ENCODE results near the gene TSC22D4. TPM values are rescaled to one million over a fixed set of nuclear protein-coding genes. Genes with fewer than 3 reads are reported as not detected.

TSC22D4 gene
- total RNA-seq, 4 donors from 2014 or later = 28.9 to 51.2 (median 40.6) TPM

DNA sequence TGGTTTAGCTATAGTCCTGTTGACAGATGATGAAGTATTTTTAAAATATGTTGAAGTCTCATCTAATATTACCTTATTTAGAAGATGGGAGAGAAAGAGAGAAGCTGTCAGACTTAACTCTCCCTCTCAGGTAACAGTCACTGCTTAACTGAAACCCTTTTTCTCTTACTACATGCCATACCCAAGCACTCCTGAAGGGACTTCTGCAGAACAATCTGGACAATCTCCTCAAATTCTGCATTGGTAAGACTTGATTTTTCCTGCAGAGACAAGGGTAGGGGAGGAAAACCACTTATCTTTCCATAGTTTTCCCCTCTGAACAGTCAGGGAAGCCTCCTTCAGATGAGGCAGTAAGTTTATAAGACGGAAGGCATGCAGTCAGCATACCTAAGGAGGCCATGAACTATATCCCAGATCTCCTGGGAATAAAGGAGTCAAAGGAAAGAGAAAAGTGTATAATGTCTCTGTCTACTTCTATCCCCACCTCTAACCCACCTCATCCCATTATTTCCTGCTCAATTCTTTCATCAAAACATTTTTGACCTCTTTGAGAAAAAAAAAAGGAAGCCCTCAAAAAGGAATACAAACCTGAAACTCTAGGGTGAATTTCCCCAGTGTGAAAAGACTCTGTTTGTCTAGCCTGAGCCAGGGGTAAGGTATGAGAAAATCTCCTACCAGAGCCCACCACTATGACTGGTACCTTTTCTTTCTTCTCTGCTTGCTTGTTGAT, 59.9 kb downstream of the TSC22D4 start:
- H3K27ac ChIP-seq = no peak overlapping the region
- TF ChIP-seq, protein P1, sequence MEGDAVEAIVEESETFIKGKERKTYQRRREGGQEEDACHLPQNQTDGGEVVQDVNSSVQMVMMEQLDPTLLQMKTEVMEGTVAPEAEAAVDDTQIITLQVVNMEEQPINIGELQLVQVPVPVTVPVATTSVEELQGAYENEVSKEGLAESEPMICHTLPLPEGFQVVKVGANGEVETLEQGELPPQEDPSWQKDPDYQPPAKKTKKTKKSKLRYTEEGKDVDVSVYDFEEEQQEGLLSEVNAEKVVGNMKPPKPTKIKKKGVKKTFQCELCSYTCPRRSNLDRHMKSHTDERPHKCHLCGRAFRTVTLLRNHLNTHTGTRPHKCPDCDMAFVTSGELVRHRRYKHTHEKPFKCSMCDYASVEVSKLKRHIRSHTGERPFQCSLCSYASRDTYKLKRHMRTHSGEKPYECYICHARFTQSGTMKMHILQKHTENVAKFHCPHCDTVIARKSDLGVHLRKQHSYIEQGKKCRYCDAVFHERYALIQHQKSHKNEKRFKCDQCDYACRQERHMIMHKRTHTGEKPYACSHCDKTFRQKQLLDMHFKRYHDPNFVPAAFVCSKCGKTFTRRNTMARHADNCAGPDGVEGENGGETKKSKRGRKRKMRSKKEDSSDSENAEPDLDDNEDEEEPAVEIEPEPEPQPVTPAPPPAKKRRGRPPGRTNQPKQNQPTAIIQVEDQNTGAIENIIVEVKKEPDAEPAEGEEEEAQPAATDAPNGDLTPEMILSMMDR (IDR thresholded peaks at IDR 0.05) = no peak
- TF ChIP-seq POLR2A (IDR thresholded peaks at IDR 0.05) = no peak
- no peak for DNase-seq

More for the DNA sequence above, 59.9 kb downstream of the TSC22D4 start:
- Histone ChIP-seq H3K4me3 (no peak overlapping the region), H3K27me3 (no peaks in the 10 kb centered on the region), H3K9me3 (no peaks in the 10 kb centered on the region), H3K4me1 (no peaks in the 10 kb centered on the region), H3K36me3 (no peaks in the 10 kb centered on the region)

Other genes with a start within 250 kb of the TSC22D4 start
- gene SPDYE3, start 171.5 kb downstream of the TSC22D4 start, total RNA-seq = not detected
- gene PILRB, start 121.1 kb downstream of the TSC22D4 start, total RNA-seq = 100 to 1,000 TPM in 3 of 4 donors, 10 to 100 TPM in 1; 73.6 to 179 (median 150) TPM
- gene PILRA, start 105.7 kb downstream of the TSC22D4 start, total RNA-seq = 1 to 10 TPM; 5.8 to 9.5 (median 5.9) TPM
- gene ZCWPW1, start 50.5 kb downstream of the TSC22D4 start, total RNA-seq = 10 to 100 TPM in 1 of 4 donors, 1 to 10 TPM in 3; 1.8 to 19.8 (median 3.6) TPM
- gene MEPCE, start 49.4 kb downstream of the TSC22D4 start, total RNA-seq = 10 to 100 TPM; 17.3 to 46.3 (median 32.2) TPM
- gene PPP1R35, start 42.7 kb downstream of the TSC22D4 start, total RNA-seq = 10 to 100 TPM; 44.8 to 67.7 (median 49.0) TPM
- not detected for gene SPACDR, start 15.0 kb downstream of the TSC22D4 start, total RNA-seq
- gene NYAP1, start 4.7 kb upstream of the TSC22D4 start, total RNA-seq = 1 to 10 TPM in 1 of 4 donors, under 1 TPM in 2, not detected in 1; 0.38 to 2.5 (median 0.40) TPM
- 10 to 100 TPM; 38.4 to 63.6 (median 49.9) TPM for gene AGFG2, start 60.0 kb upstream of the TSC22D4 start, total RNA-seq
- 10 to 100 TPM in 3 of 4 donors, 1 to 10 TPM in 1; 2.5 to 18.2 (median 13.4) TPM for gene SAP25, start 94.7 kb upstream of the TSC22D4 start, total RNA-seq
- 100 to 1,000 TPM in 3 of 4 donors, 10 to 100 TPM in 1; 76.7 to 232 (median 156) TPM for gene LRCH4, start 106.9 kb upstream of the TSC22D4 start, total RNA-seq
- 1 to 10 TPM in 2 of 4 donors, not detected in 2; 1.1 to 2.8 TPM for gene FBXO24, start 107.1 kb upstream of the TSC22D4 start, total RNA-seq
- 10 to 100 TPM in 2 of 4 donors, 1 to 10 TPM in 2; 1.8 to 53.6 (median 9.8) TPM for gene PCOLCE, start 123.1 kb upstream of the TSC22D4 start, total RNA-seq
- gene MOSPD3, start 133.3 kb upstream of the TSC22D4 start, total RNA-seq = 10 to 100 TPM in 1 of 4 donors, 1 to 10 TPM in 3; 5.0 to 14.2 (median 7.3) TPM
- 1 to 10 TPM in 2 of 4 donors, not detected in 2; 1.6 to 2.5 TPM for gene TFR2, start 162.3 kb upstream of the TSC22D4 start, total RNA-seq
- gene ACTL6B, start 177.2 kb upstream of the TSC22D4 start, total RNA-seq = not detected
- gene GNB2, start 194.5 kb upstream of the TSC22D4 start, total RNA-seq = 100 to 1,000 TPM; 123 to 236 (median 172) TPM
- gene GIGYF1, start 215.0 kb upstream of the TSC22D4 start, total RNA-seq = 100 to 1,000 TPM in 1 of 4 donors, 10 to 100 TPM in 3; 41.3 to 126 (median 72.9) TPM
- gene POP7, start 226.9 kb upstream of the TSC22D4 start, total RNA-seq = 10 to 100 TPM; 23.9 to 38.1 (median 29.7) TPM
- not detected for gene EPO, start 241.3 kb upstream of the TSC22D4 start, total RNA-seq